ENCODE results near the gene PIP5K1B. TPM values are rescaled to one million over a fixed set of nuclear protein-coding genes. Genes with fewer than 3 reads are reported as not detected.
A peak's percentile ranks its signal among the peaks of the same experiment; 100 is the strongest.

PIP5K1B gene
- total and polyA plus RNA-seq, 2 of the 13 experiments (the other 11 are each of a cell fraction or from before 2014, with no cell fraction given), result 15.8 to 17.5 TPM

DNA sequence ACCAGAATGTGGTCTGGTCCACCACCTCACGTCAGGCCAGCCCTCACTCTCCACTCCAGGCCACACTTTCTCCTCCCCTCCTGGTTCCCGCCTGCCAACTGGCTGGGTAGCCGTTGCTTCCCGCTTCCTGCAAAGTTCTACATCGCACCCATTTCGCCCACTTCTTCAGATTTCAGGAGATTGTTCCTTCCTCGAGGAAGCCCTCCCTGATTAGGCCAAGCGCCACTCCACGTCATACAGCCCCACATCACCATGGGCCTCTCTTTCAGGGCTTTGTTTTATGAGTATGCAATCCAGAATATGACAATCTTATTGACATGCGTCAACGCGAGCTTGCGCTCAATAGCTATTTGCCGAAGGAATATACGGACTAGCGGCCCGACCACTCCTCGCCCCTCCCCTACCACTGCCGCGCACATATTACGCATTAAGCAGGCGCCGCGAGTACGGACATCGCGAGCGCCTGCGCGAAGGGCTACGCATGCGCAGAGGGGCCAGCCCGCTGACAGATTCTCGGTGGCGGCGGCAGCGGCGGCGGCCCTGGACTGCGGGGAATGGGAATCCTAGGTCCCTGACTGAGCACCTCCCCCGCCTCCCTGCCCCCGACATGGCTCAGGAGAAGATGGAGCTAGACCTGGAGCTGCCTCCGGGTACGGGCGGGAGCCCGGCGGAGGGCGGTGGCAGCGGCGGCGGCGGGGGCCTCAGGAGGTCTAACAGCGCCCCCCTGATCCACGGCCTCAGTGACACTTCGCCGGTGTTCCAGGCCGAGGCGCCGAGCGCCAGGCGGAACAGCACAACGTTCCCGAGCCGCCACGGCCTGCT lies 74.7 kb downstream of the PIP5K1B start (continued):
- TF ChIP-seq, protein P1, sequence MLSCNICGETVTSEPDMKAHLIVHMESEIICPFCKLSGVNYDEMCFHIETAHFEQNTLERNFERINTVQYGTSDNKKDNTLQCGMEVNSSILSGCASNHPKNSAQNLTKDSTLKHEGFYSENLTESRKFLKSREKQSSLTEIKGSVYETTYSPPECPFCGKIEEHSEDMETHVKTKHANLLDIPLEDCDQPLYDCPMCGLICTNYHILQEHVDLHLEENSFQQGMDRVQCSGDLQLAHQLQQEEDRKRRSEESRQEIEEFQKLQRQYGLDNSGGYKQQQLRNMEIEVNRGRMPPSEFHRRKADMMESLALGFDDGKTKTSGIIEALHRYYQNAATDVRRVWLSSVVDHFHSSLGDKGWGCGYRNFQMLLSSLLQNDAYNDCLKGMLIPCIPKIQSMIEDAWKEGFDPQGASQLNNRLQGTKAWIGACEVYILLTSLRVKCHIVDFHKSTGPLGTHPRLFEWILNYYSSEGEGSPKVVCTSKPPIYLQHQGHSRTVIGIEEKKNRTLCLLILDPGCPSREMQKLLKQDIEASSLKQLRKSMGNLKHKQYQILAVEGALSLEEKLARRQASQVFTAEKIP (CRISPR knock-in tag; IDR thresholded peaks at IDR 0.05; ENCODE audit: borderline replicate concordance), result no peak
- TF ChIP-seq ISL2 (CRISPR knock-in tag; IDR thresholded peaks at IDR 0.05) (peak; percentile 57), FLYWCH1 (CRISPR knock-in tag; IDR thresholded peaks at IDR 0.05) (no peak), KLF9 (CRISPR knock-in tag; IDR thresholded peaks at IDR 0.05; ENCODE audit: low read depth) (no peak), BORCS8-MEF2B (CRISPR knock-in tag; IDR thresholded peaks at IDR 0.05) (no peak; the same call in 1 of the 2 replicates), ZNF75D (CRISPR knock-in tag; IDR thresholded peaks at IDR 0.05; ENCODE audit: borderline replicate concordance) (no peak; the same call in 1 of the 2 replicates), PHF8 (CRISPR knock-in tag; IDR thresholded peaks at IDR 0.05) (peak; percentile 81), KLF12 (CRISPR knock-in tag; IDR thresholded peaks at IDR 0.05; ENCODE audit: borderline replicate concordance) (no peak), CENPT (CRISPR knock-in tag; IDR thresholded peaks at IDR 0.05; ENCODE audit: low read depth) (0 out of 2 replicates have a peak, but pooled peaks have one; percentile 51), ZNF530 (CRISPR knock-in tag; IDR thresholded peaks at IDR 0.05; ENCODE audit: low read depth) (no peak), ARID2 (CRISPR knock-in tag; IDR thresholded peaks at IDR 0.05; ENCODE audit: borderline replicate concordance) (no peak), XRCC5 (optimal IDR thresholded peaks at IDR 0.05; ENCODE audit: low read length) (peak; percentile 19), PITX1 (CRISPR knock-in tag; IDR thresholded peaks at IDR 0.05) (peak; percentile 2; the same call in 1 of the 2 replicates), ZNF17 (CRISPR knock-in tag; IDR thresholded peaks at IDR 0.05) (peak; percentile 67; the same call in 1 of the 2 replicates)
- TF ChIP-seq, protein P2, sequence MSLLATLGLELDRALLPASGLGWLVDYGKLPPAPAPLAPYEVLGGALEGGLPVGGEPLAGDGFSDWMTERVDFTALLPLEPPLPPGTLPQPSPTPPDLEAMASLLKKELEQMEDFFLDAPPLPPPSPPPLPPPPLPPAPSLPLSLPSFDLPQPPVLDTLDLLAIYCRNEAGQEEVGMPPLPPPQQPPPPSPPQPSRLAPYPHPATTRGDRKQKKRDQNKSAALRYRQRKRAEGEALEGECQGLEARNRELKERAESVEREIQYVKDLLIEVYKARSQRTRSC (CRISPR knock-in tag; IDR thresholded peaks at IDR 0.05; ENCODE audit: low read depth), result no peak
- TF ChIP-seq, protein P3, sequence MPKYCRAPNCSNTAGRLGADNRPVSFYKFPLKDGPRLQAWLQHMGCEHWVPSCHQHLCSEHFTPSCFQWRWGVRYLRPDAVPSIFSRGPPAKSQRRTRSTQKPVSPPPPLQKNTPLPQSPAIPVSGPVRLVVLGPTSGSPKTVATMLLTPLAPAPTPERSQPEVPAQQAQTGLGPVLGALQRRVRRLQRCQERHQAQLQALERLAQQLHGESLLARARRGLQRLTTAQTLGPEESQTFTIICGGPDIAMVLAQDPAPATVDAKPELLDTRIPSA (CRISPR knock-in tag; IDR thresholded peaks at IDR 0.05; ENCODE audit: borderline replicate concordance), result no peak
- TF ChIP-seq, protein P4, sequence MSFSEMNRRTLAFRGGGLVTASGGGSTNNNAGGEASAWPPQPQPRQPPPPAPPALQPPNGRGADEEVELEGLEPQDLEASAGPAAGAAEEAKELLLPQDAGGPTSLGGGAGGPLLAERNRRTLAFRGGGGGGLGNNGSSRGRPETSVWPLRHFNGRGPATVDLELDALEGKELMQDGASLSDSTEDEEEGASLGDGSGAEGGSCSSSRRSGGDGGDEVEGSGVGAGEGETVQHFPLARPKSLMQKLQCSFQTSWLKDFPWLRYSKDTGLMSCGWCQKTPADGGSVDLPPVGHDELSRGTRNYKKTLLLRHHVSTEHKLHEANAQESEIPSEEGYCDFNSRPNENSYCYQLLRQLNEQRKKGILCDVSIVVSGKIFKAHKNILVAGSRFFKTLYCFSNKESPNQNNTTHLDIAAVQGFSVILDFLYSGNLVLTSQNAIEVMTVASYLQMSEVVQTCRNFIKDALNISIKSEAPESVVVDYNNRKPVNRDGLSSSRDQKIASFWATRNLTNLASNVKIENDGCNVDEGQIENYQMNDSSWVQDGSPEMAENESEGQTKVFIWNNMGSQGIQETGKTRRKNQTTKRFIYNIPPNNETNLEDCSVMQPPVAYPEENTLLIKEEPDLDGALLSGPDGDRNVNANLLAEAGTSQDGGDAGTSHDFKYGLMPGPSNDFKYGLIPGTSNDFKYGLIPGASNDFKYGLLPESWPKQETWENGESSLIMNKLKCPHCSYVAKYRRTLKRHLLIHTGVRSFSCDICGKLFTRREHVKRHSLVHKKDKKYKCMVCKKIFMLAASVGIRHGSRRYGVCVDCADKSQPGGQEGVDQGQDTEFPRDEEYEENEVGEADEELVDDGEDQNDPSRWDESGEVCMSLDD (CRISPR knock-in tag; IDR thresholded peaks at IDR 0.05; ENCODE audit: borderline replicate concordance), result no peak
- TF ChIP-seq, protein P5, sequence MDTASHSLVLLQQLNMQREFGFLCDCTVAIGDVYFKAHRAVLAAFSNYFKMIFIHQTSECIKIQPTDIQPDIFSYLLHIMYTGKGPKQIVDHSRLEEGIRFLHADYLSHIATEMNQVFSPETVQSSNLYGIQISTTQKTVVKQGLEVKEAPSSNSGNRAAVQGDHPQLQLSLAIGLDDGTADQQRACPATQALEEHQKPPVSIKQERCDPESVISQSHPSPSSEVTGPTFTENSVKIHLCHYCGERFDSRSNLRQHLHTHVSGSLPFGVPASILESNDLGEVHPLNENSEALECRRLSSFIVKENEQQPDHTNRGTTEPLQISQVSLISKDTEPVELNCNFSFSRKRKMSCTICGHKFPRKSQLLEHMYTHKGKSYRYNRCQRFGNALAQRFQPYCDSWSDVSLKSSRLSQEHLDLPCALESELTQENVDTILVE (CRISPR knock-in tag; IDR thresholded peaks at IDR 0.05), result peak; percentile 46
- TF ChIP-seq, protein P6, sequence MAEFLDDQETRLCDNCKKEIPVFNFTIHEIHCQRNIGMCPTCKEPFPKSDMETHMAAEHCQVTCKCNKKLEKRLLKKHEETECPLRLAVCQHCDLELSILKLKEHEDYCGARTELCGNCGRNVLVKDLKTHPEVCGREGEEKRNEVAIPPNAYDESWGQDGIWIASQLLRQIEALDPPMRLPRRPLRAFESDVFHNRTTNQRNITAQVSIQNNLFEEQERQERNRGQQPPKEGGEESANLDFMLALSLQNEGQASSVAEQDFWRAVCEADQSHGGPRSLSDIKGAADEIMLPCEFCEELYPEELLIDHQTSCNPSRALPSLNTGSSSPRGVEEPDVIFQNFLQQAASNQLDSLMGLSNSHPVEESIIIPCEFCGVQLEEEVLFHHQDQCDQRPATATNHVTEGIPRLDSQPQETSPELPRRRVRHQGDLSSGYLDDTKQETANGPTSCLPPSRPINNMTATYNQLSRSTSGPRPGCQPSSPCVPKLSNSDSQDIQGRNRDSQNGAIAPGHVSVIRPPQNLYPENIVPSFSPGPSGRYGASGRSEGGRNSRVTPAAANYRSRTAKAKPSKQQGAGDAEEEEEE (CRISPR knock-in tag; IDR thresholded peaks at IDR 0.05; ENCODE audit: borderline replicate concordance), result no peak; the same call in 1 of the 2 replicates
